IPS-18a (cell line): ENCODE data around the gene ASIC5.

Source experiments
- H3K27ac ChIP-seq: one replicate; pipeline ENCODE4 v1.5.1; 2013; ENCODE audit warnings: low read length
- H3K27me3 ChIP-seq: one replicate; pipeline ENCODE4 v1.6.1; 2013; ENCODE audit warnings: mild to moderate bottlenecking, low read length; ENCODE audit not compliant: control insufficient read depth, insufficient read depth
- H3K36me3 ChIP-seq: one replicate; pipeline ENCODE4 v1.6.1; 2013; ENCODE audit warnings: low read depth, low read length; ENCODE audit not compliant: control insufficient read depth
- H3K4me1 ChIP-seq: one replicate; pipeline ENCODE4 v1.6.1; 2013; ENCODE audit warnings: low read depth, low read length; ENCODE audit not compliant: control insufficient read depth
- H3K4me3 ChIP-seq: one replicate; pipeline ENCODE4 v1.5.1; 2013; ENCODE audit warnings: low read length
- H3K9ac ChIP-seq: one replicate; pipeline ENCODE4 v1.6.1; 2013; ENCODE audit warnings: mild to moderate bottlenecking, low read length, moderate library complexity
- H3K9me3 ChIP-seq: one replicate; pipeline ENCODE4 v1.6.1; 2013; ENCODE audit warnings: low read depth, low read length; ENCODE audit not compliant: control insufficient read depth

ASIC5 gene

GRCh38 chr4:155866177-155866576 lies at the start of gene ASIC5:
ASIC5 (minus strand) TSS chr4:155866277; CDS start chr4:155866226, 51 bp downstream.
- no peaks in the 10 kb centered on the region for H3K4me1 ChIP-seq
- no peaks in the 10 kb centered on the region for H3K27me3 ChIP-seq
- no peaks in the 10 kb centered on the region for H3K36me3 ChIP-seq
- no peak within 1 kb of the TSS for H3K9ac ChIP-seq
- no peak within 1 kb of the TSS for H3K27ac ChIP-seq
- H3K4me3 ChIP-seq, result no peak within 1 kb of the TSS
- peaks cover 5% of the 10 kb centered on the region for H3K9me3 ChIP-seq

DNA sequence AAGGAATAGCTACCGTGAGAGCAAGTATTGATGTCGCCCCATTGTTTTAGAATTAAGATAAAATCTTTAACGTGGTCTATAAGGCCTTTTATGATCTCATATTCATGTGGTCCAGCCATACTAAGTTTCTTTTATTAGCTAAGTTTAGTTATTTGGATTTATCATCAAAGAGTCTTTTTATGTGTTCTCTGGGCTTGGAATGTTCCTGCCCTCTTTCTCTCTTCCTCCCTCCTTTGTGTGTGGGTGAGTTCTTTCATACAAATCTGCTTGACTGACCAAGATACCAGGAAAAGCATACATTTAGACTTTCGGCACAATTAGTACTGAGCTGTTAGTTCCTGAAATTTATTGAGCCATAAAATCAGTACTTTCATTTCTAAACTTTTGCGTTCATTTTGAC lies 48.7 kb upstream of the ASIC5 start:
- H3K27ac ChIP-seq, result no peak overlapping the region
- no peaks in the 10 kb centered on the region for H3K36me3 ChIP-seq
- H3K4me1 ChIP-seq, result no peaks in the 10 kb centered on the region
- H3K4me3 ChIP-seq, result no peak overlapping the region
- H3K9ac ChIP-seq, result no peak overlapping the region
- no peaks in the 10 kb centered on the region for H3K27me3 ChIP-seq
- H3K9me3 ChIP-seq, result no peaks in the 10 kb centered on the region

DNA sequence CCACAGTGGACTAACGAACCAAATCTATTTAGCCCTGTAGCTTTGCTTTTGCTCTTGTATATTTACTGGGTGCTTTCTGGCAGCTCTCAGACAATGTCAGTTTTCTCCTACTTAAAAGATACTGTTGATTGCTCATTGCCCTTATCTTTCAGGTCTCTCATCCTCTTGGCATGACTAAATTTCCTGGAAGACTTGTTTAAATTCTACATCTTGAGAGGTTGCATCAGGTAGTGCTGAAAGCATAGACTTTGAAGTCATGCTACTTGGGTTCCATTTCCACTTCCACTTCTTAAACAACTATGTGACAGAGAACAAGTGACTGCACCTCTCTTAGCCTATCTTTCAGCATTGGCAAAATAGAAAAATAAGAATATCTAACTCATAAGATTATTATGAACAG lies 45.8 kb upstream of the ASIC5 start:
- Histone ChIP-seq H3K36me3 (no peaks in the 10 kb centered on the region), H3K9me3 (no peaks in the 10 kb centered on the region), H3K9ac (no peak overlapping the region), H3K27ac (no peak overlapping the region), H3K4me1 (no peaks in the 10 kb centered on the region), H3K4me3 (no peak overlapping the region), H3K27me3 (no peaks in the 10 kb centered on the region)

DNA sequence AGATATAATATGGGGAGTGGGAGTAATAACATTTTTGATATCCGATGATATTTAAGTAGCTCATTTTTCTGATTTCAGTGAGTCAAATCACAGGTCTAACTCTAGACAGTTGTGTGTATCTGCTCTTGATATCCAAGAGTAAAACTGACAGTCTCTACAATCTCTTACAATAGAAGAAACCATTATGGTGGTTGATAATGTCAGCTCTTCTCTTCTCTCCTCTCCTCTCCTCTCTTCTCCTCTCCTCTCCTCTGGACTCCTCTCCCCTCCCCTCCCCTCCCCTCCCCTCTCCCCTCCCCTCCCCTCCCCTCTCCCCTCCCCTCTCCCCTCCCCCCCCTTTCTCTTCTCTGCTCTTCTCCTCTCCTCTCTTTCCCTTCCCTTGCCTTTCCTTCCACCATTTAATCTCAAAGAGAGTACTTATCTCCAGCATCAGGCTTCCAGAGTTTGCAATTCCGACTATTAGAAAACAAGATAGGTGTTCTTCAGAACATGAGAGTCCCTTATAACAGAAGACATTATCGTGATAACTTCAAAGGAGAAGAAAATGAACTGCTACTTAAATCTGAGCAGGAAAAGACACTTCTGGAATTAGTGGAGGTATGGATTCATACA lies 43.6 kb upstream of the ASIC5 start:
- no peaks in the 10 kb centered on the region for H3K27me3 ChIP-seq
- H3K9me3 ChIP-seq, result no peaks in the 10 kb centered on the region
- H3K36me3 ChIP-seq, result no peaks in the 10 kb centered on the region
- H3K27ac ChIP-seq, result no peak overlapping the region
- no peak overlapping the region for H3K4me3 ChIP-seq
- no peaks in the 10 kb centered on the region for H3K4me1 ChIP-seq
- H3K9ac ChIP-seq, result no peak overlapping the region

GRCh38 chr4:155908187-155909139 lies 42.4 kb upstream of the ASIC5 start:
- H3K4me1 ChIP-seq, result peaks cover 4% of the 10 kb centered on the region
- no peak overlapping the region for H3K9ac ChIP-seq
- no peaks in the 10 kb centered on the region for H3K27me3 ChIP-seq
- no peaks in the 10 kb centered on the region for H3K36me3 ChIP-seq
- H3K27ac ChIP-seq, result no peak overlapping the region
- H3K9me3 ChIP-seq, result no peaks in the 10 kb centered on the region
- no peak overlapping the region for H3K4me3 ChIP-seq

DNA sequence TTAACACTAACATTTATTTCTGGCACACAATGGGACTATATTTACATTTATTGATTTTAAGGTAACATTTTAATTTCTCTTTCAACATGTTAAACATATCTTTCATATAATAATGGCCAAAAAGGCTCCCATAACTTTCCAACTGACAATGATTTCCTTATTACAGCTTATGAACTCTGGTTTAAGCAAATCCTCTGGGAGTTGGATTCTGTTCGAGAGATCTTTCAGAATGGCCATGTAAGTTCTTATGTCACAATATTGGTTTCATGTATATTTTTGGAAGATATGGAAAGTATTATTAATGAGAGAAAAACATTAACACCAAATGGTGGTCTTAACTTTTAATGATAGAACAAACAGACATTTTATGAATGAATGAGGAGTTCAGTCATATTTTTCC lies 41.5 kb upstream of the ASIC5 start:
- H3K9me3 ChIP-seq, result no peaks in the 10 kb centered on the region
- H3K36me3 ChIP-seq, result no peaks in the 10 kb centered on the region
- H3K4me1 ChIP-seq, result peaks cover 4% of the 10 kb centered on the region
- H3K9ac ChIP-seq, result no peak overlapping the region
- no peak overlapping the region for H3K4me3 ChIP-seq
- H3K27ac ChIP-seq, result no peak overlapping the region
- no peaks in the 10 kb centered on the region for H3K27me3 ChIP-seq

- no peak overlapping the region for H3K9ac ChIP-seq
Observed at GRCh38 chr4:155906554-155907247, 40.6 kb upstream of the ASIC5 start.

GRCh38 chr4:155904331-155904730 lies 38.3 kb upstream of the ASIC5 start:
- no peaks in the 10 kb centered on the region for H3K27me3 ChIP-seq
- peaks cover 4% of the 10 kb centered on the region for H3K4me1 ChIP-seq
- H3K36me3 ChIP-seq, result no peaks in the 10 kb centered on the region
- no peak overlapping the region for H3K4me3 ChIP-seq
- H3K9me3 ChIP-seq, result no peaks in the 10 kb centered on the region
- H3K27ac ChIP-seq, result no peak overlapping the region
- H3K9ac ChIP-seq, result no peak overlapping the region

More at GRCh38 chr4:155906554-155907247, 40.6 kb upstream of the ASIC5 start:
- Histone ChIP-seq H3K27ac (no peak overlapping the region), H3K36me3 (no peaks in the 10 kb centered on the region), H3K4me3 (no peak overlapping the region), H3K9me3 (no peaks in the 10 kb centered on the region), H3K27me3 (no peaks in the 10 kb centered on the region), H3K4me1 (peaks cover 4% of the 10 kb centered on the region)

GRCh38 chr4:155903453-155903852 lies 37.4 kb upstream of the ASIC5 start, which contains the start of gene TDO2:
TDO2 (plus strand) TSS chr4:155903696; CDS start chr4:155903759, 63 bp downstream.
- no peak within 1 kb of the TSS for H3K4me3 ChIP-seq
- peaks cover 4% of the 10 kb centered on the region for H3K4me1 ChIP-seq
- H3K36me3 ChIP-seq, result no peaks in the 10 kb centered on the region
- no peak within 1 kb of the TSS for H3K27ac ChIP-seq
- H3K27me3 ChIP-seq, result no peaks in the 10 kb centered on the region
- no peaks in the 10 kb centered on the region for H3K9me3 ChIP-seq
- no peak within 1 kb of the TSS for H3K9ac ChIP-seq

DNA sequence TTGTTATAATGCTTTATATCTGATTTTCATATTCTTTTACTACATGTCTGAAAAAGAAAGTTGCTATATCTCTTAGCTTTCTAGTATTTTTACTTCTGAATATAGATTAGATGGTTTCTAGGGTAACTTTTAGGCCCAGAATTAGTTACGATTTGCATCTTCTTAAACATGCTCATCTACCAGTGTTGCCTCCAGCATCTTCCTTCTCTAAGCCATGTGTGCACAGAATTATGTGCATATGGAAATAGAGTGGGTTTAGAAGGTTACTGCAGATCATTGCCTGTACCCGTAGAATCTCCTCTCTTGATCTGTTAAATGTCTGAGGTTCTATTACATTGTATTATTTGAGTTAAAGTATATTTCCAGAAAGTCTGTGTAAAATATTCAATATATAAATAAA lies 34.9 kb upstream of the ASIC5 start:
- no peak overlapping the region for H3K27ac ChIP-seq
- H3K9me3 ChIP-seq, result no peaks in the 10 kb centered on the region
- no peak overlapping the region for H3K9ac ChIP-seq

GRCh38 chr4:155900381-155900780 lies 34.3 kb upstream of the ASIC5 start:
- H3K36me3 ChIP-seq, result no peaks in the 10 kb centered on the region
- no peaks in the 10 kb centered on the region for H3K9me3 ChIP-seq
- no peaks in the 10 kb centered on the region for H3K27me3 ChIP-seq
- H3K4me1 ChIP-seq, result peaks cover 4% of the 10 kb centered on the region
- H3K27ac ChIP-seq, result no peak overlapping the region
- no peak overlapping the region for H3K4me3 ChIP-seq
- no peak overlapping the region for H3K9ac ChIP-seq

More for the DNA sequence above, 34.9 kb upstream of the ASIC5 start:
- Histone ChIP-seq H3K4me1 (peaks cover 4% of the 10 kb centered on the region), H3K36me3 (no peaks in the 10 kb centered on the region), H3K27me3 (no peaks in the 10 kb centered on the region), H3K4me3 (no peak overlapping the region)
